B cell (primary cell): Measurements from ENCODE around the gene COL3A1.

Experiments
- EZH2 ChIP-seq: IDR thresholded peaks from 2 replicates; pipeline ENCODE4 v1.6.1; 2012; ENCODE audit warnings: borderline replicate concordance, low read depth, mild to moderate bottlenecking, moderate library complexity, low read length; ENCODE audit not compliant: insufficient read depth, poor library complexity, severe bottlenecking
- TF ChIP-seq, protein P1 (sequence below): fragments of 200-600 bp; IDR thresholded peaks from one replicate; pipeline ENCODE4 v1.8.0; 2022; ENCODE audit warnings: antibody characterized with exemption, mild to moderate bottlenecking

DNA sequence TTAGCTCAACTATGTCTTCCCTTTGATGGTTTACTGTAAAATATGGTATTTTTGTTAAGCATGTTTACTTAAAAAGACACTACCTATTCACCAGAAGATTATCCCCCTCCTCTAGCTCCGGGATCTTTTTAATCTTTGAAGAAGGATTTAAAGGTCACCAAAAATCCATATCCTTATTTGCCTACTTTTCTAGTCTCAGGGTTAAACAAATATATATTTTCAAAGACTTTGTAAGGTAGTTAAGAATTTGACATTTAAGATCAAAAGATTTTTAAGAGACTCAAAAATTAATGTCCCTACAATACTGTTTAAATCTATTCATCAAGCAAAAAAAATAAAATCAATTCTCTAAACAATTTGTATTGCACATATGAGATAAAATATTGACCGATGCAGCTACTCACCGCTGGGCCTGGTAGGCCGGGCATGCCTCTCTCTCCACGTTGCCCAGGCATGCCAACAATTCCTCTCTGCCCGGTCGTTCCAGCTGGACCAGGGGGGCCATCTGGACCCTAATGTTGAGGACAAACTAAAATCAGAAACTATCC, 76.1 kb downstream of the COL3A1 start:
- TF ChIP-seq, protein P1, sequence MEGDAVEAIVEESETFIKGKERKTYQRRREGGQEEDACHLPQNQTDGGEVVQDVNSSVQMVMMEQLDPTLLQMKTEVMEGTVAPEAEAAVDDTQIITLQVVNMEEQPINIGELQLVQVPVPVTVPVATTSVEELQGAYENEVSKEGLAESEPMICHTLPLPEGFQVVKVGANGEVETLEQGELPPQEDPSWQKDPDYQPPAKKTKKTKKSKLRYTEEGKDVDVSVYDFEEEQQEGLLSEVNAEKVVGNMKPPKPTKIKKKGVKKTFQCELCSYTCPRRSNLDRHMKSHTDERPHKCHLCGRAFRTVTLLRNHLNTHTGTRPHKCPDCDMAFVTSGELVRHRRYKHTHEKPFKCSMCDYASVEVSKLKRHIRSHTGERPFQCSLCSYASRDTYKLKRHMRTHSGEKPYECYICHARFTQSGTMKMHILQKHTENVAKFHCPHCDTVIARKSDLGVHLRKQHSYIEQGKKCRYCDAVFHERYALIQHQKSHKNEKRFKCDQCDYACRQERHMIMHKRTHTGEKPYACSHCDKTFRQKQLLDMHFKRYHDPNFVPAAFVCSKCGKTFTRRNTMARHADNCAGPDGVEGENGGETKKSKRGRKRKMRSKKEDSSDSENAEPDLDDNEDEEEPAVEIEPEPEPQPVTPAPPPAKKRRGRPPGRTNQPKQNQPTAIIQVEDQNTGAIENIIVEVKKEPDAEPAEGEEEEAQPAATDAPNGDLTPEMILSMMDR: no peak
- TF ChIP-seq EZH2: no peak
